Measurements from ENCODE around the gene G3BP2. TPM values are rescaled to one million over a fixed set of nuclear protein-coding genes. Genes with fewer than 3 reads are reported as not detected.

The G3BP2 gene
- total and polyA plus RNA-seq, 2 experiments from 2014 or later, result 86.0 to 176 TPM

DNA sequence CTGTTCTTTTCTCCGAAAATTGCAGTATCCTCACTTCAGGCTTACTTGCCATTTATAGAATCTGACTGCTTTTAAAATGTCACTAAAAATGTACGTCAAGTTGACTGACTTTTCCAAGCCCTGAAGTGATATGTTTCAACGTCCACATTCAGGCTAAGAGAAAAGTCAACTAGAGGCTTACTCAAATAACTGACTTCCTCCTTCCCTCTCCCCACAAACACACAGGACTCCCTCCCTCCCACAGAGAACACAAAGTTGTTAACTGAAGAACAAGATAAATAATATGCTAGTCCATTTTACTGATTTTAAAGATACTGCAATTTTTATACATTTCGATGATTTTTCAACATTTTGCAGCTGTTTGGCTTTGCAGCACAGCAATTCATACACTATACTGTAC, 29.1 kb downstream of the G3BP2 start:
- 77% methylated on average over 4 of the region's 4 CpGs for WGBS (ENCODE audit: low lambda C conversion rate, missing lambda C conversion rate)
- no peak overlapping the region for H3K4me2 ChIP-seq

GRCh38 chr4:75643651-75644050, 29.6 kb downstream of the G3BP2 start:
- H3K9me2 ChIP-seq (replicated peaks; ENCODE audit: insufficient read depth), result no peaks in the 10 kb centered on the region
- 74% methylated on average over 3 of the region's 3 CpGs for WGBS (ENCODE audit: low lambda C conversion rate, missing lambda C conversion rate)
- no peak overlapping the region for H2AFZ ChIP-seq
- no peaks in the 10 kb centered on the region for H3K79me2 ChIP-seq
- H4K20me1 ChIP-seq (ENCODE audit: insufficient read depth, poor library complexity, severe bottlenecking), result no peaks in the 10 kb centered on the region
- no peak for DNase-seq (ENCODE audit: low spot score)
- no peaks in the 10 kb centered on the region for H3K36me3 ChIP-seq (replicated peaks; ENCODE audit: insufficient read depth, low read depth)
- H3K27me3 ChIP-seq, result no peaks in the 10 kb centered on the region
- no peak overlapping the region for H3K27ac ChIP-seq
- H3K9me3 ChIP-seq (ENCODE audit: low read depth), result no peaks in the 10 kb centered on the region
- no peak overlapping the region for H3K4me2 ChIP-seq
- TF ChIP-seq EZH2 (IDR thresholded peaks at IDR 0.05; ENCODE audit: borderline replicate concordance), result no peak
- no peak for TF ChIP-seq CTCF (IDR thresholded peaks at IDR 0.05; ENCODE audit: poor library complexity)
- TF ChIP-seq EZH2phosphoT487 (IDR thresholded peaks at IDR 0.05; ENCODE audit: low read depth, severe bottlenecking, unreplicated experiment), result no peak
- H3K4me1 ChIP-seq (ENCODE audit: insufficient read depth), result no peaks in the 10 kb centered on the region
- H3K4me3 ChIP-seq, result no peak overlapping the region

More for the DNA sequence above, 29.1 kb downstream of the G3BP2 start:
- Histone ChIP-seq H4K20me1 (ENCODE audit: insufficient read depth, poor library complexity, severe bottlenecking) (no peaks in the 10 kb centered on the region), H3K27ac (no peak overlapping the region), H2AFZ (no peak overlapping the region), H3K36me3 (replicated peaks; ENCODE audit: insufficient read depth, low read depth) (no peaks in the 10 kb centered on the region), H3K27me3 (no peaks in the 10 kb centered on the region), H3K4me3 (no peak overlapping the region), H3K9me2 (replicated peaks; ENCODE audit: insufficient read depth) (no peaks in the 10 kb centered on the region), H3K79me2 (peaks cover 2% of the 10 kb centered on the region), H3K9me3 (ENCODE audit: low read depth) (no peaks in the 10 kb centered on the region), H3K4me1 (ENCODE audit: insufficient read depth) (no peaks in the 10 kb centered on the region)
- TF ChIP-seq EZH2phosphoT487 (IDR thresholded peaks at IDR 0.05; ENCODE audit: low read depth, severe bottlenecking, unreplicated experiment) (no peak), CTCF (IDR thresholded peaks at IDR 0.05; ENCODE audit: poor library complexity) (no peak), EZH2 (IDR thresholded peaks at IDR 0.05; ENCODE audit: borderline replicate concordance) (no peak)
- DNase-seq (ENCODE audit: low spot score), result no peak

DNA sequence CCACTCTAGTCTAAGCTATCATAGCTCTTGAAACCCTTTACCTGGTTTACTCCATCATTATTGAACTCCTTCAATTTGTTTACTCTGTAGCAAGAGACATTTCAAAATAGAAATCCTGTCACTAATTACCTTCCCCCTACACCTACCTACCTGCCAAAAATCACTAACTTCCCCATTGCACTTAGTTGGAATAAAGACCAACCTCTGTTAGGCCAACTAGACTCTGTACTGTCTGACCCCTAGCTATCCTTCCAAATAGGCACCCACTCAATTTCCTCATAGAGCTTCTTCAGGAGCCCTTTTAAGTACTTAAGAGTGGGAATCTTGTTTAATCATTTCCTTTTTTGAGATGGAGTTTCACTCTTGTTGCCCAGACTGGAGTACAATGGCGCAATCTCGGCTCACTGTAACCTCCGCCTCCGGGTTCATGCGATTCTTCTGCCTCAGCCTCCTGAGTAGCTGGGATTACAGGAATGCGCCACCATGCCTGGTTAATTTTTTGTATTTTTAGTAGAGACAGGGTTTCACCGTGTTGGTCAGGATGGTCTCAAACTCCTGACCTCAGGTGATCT, 34.0 kb downstream of the G3BP2 start:
- Histone ChIP-seq H3K27me3 (no peaks in the 10 kb centered on the region), H3K27ac (no peak overlapping the region), H3K9me2 (replicated peaks; ENCODE audit: insufficient read depth) (no peaks in the 10 kb centered on the region), H3K36me3 (replicated peaks; ENCODE audit: insufficient read depth, low read depth) (no peaks in the 10 kb centered on the region), H3K4me1 (ENCODE audit: insufficient read depth) (no peaks in the 10 kb centered on the region), H4K20me1 (ENCODE audit: insufficient read depth, poor library complexity, severe bottlenecking) (no peaks in the 10 kb centered on the region), H2AFZ (no peak overlapping the region), H3K4me2 (no peak overlapping the region), H3K4me3 (no peak overlapping the region), H3K79me2 (no peaks in the 10 kb centered on the region), H3K9me3 (ENCODE audit: low read depth) (no peaks in the 10 kb centered on the region)
- 97% methylated on average over 7 of the region's 7 CpGs for whole genome bisulfite sequencing (ENCODE audit: low lambda C conversion rate, missing lambda C conversion rate)
- DNase-seq (ENCODE audit: low spot score), result no peak
- no peak for TF ChIP-seq EZH2 (IDR thresholded peaks at IDR 0.05; ENCODE audit: borderline replicate concordance)
- no peak for TF ChIP-seq EZH2phosphoT487 (IDR thresholded peaks at IDR 0.05; ENCODE audit: low read depth, severe bottlenecking, unreplicated experiment)

- Histone ChIP-seq H3K36me3 (replicated peaks; ENCODE audit: insufficient read depth, low read depth) (no peaks in the 10 kb centered on the region), H4K20me1 (ENCODE audit: insufficient read depth, poor library complexity, severe bottlenecking) (no peaks in the 10 kb centered on the region), H3K4me3 (no peak overlapping the region), H3K27ac (no peak overlapping the region), H3K9me3 (ENCODE audit: low read depth) (no peaks in the 10 kb centered on the region), H3K4me1 (ENCODE audit: insufficient read depth) (no peaks in the 10 kb centered on the region), H3K79me2 (no peaks in the 10 kb centered on the region), H3K27me3 (no peaks in the 10 kb centered on the region), H3K9me2 (replicated peaks; ENCODE audit: insufficient read depth) (no peaks in the 10 kb centered on the region), H2AFZ (no peak overlapping the region), H3K4me2 (no peak overlapping the region)
- TF ChIP-seq CTCF (IDR thresholded peaks at IDR 0.05; ENCODE audit: poor library complexity) (no peak), EZH2 (IDR thresholded peaks at IDR 0.05; ENCODE audit: borderline replicate concordance) (no peak), EZH2phosphoT487 (IDR thresholded peaks at IDR 0.05; ENCODE audit: low read depth, severe bottlenecking, unreplicated experiment) (no peak)
- WGBS (ENCODE audit: low lambda C conversion rate, missing lambda C conversion rate), result 77% methylated on average over 1 of the region's 1 CpG
- DNase-seq (ENCODE audit: low spot score), result no peak
Measured at GRCh38 chr4:75637827-75638226, 35.4 kb downstream of the G3BP2 start.
